ENCODE results near the gene INO80E.

- TF ChIP-seq CTCF (IDR thresholded peaks at IDR 0.05; ENCODE audit: low read depth, low read length) (peak; percentile 95), EZH2phosphoT487 (IDR thresholded peaks at IDR 0.05; ENCODE audit: low read depth) (no peak)
These were observed 36.2 kb downstream of the INO80E start for GRCh38 chr16:30032083-30032819.

All from OCI-LY3 (cell line).